ENCODE measurements around the gene RNF130.

The RNF130 gene

GRCh38 chr5:179912951-179913350, 158.6 kb downstream of the RNF130 start:
- FAIRE-seq = no peak

- FAIRE-seq = no peak
Measured at GRCh38 chr5:179912386-179912785, 159.2 kb downstream of the RNF130 start.

- FAIRE-seq = no peak
Measured at GRCh38 chr5:179909224-179909623, 162.3 kb downstream of the RNF130 start.

- no peak for FAIRE-seq
Measured at GRCh38 chr5:179908528-179908927, 163.0 kb downstream of the RNF130 start.

- FAIRE-seq = no peak
Measured at GRCh38 chr5:179907556-179908324, 163.8 kb downstream of the RNF130 start, which contains the start of gene TBC1D9B. Gene TBC1D9B (minus strand): TSS chr5:179907897. CDS start chr5:179907821, 76 bp downstream.

GRCh38 chr5:179906795-179907555, 164.6 kb downstream of the RNF130 start:
- FAIRE-seq = no peak

- no peak for FAIRE-seq
Measured at GRCh38 chr5:179906294-179906794, 165.2 kb downstream of the RNF130 start.

GRCh38 chr5:179905161-179905560, 166.4 kb downstream of the RNF130 start:
- no peak for FAIRE-seq

All from TTC549 (cell line).